GM19372 (cell line): Measurements from ENCODE around the gene VIPR1.
"Not testable (repeated sequence)": the region's sequence is repeated elsewhere in the genome, so short reads cannot be mapped to it uniquely, and the experiment has no call there.

Experiments
- ATAC-seq: cut with Tn5 transposase; IDR thresholded peaks from one replicate; pipeline ENCODE4 v1.9.1; 2021; ENCODE audit warnings: mild to moderate bottlenecking, low read depth, moderate library complexity; ENCODE audit not compliant: unreplicated experiment

The VIPR1 gene

DNA sequence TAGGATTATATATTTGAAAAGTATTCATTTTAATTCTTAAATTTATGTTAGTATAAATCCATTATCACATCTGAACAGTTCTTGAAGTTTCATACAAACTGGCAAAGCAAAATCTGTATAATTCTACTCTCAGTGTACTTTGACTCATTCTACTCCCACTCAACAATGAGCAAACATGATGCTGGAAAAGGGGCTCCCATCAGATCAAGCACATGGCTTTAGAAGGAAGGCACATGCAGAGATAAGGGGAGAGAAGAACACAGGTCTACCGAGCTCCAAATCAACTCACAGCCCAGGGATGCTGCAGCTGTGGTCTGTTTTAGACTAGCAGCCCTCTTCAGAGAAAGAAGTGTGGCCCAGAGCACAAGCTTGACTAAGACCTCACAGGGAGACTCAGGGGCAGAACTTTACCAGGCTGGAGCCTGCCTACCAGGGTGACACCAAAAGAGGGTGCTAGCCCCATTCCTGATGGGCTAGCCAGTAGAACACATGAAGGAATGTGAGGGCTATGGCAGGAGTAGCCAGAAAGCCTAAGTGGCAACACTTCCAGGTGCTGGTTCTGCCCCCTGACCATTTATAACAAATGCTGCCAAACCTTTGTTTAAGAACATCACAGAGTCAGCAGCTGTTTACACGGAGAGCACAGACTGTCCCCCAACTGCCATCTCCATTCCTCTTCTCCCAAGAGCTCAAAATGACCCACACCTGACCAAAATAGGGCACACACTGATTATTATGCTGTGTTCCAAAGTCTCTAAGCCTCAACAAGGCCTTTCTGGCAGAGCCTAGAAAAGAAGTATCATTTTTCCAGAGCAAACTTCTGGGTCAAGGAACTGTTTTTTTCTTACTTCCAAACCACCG, 59.8 kb downstream of the VIPR1 start:
- no peak for ATAC-seq

DNA sequence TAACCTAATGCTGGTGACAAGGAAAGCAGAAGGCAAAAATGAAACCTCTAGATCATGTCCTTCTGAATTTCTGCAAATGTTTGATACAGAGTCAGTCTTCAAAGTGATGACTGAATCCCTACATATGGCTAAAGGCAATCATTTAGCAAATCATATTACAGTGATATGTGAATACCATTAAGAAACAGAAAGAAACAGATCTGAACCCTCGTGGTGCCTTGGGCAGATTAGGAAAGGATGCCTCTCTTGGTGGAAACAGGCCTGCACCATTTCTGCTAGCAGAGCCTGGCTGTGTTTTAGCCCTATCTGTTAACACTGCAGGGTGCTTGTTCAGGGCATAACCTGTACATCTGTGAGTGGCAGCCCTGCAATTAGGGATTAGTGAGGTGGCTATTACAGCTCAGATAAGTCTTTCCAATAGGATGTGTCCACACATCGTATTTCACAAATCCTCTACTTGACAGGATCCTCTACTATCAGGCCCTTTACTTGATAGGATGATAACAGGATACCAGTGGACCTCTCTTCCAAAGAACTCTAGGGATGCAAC, 67.2 kb downstream of the VIPR1 start:
- no peak for ATAC-seq

DNA sequence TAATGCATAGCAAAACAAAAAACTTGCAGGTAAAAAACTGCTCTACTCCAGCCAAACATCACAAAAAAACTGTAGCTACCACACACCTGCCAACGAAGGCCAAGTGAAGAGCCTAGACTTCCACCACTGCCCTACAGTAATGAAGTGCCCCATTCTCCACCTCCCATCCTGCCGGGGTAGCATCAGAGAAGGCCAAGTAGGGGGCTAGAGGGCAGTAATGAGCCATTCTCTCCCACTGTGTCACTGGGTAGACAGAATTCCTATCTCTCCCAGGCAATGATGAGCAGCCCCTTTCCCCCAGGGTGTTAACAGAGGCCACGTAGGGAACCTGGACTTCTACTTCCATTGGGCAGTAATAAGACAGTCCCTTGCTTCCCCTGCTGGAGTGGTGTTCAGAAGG, 69.8 kb downstream of the VIPR1 start:
- ATAC-seq, result no peak

- no peak for ATAC-seq
Measured at GRCh38 chr3:42575137-42575741, 72.8 kb downstream of the VIPR1 start.

GRCh38 chr3:42578054-42578453, 75.6 kb downstream of the VIPR1 start:
- ATAC-seq, result no peak

- not testable (repeated sequence) for ATAC-seq
Measured at GRCh38 chr3:42579346-42579745, 76.9 kb downstream of the VIPR1 start.

DNA sequence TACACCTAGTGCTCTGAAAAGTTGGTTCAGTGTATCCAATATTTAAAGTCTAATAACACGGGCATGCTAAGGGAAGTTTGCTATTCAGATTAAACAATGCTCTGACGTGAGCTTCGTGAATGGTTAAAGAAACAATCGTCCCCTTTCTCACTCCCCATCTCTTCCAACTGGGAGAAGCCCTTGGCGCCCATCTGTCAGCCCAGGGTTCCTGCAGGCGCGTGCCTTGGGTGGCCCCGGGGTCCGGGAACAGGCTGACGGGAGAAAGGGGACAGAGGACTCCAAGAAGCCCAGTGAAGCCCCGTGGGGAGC, 78.9 kb downstream of the VIPR1 start:
- no peak for ATAC-seq

DNA sequence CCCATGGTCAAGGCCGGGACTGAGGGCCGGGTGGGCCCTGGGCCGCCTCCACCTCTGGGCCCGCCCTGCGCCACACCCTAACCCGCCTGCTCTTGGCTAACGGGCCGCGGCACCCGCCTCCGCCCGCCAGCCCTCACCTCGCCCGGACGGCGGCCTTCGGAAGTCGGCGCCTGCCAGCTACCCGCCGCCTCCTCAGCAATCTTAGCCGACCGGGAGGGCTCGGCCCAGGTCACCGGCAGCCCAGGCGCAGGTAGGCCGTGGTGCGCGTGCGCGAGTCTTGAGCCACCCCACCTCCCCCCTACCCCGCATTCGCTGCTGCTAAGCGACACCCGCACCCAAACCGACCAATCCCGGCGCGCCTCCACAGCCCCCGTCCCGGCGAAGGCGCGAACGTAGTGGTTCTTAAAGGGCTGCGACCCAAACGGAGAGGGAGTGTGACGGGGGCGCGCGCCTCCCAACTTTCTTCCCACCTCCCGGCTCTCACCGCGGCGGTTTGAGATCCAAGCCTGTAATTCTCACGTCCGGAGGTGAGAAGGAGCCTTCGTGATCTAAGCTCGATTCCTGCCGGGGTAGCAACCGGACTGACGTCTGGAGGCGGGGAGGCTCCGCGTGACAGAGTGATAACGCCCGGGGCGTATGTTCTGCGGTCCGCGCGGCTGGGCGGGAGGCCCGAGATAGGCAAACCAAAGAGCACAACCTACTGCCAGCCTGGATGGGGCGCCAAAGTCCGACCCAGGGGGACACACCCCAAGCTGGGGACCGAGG, 79.4 kb downstream of the VIPR1 start, which contains the start of gene SEC22C:
Gene SEC22C, minus strand, starts transcription at position 259 of the 765 bp plus-strand sequence. CDS start 12,921 bp downstream, outside the sequence.
- ATAC-seq, result peak; percentile 92

DNA sequence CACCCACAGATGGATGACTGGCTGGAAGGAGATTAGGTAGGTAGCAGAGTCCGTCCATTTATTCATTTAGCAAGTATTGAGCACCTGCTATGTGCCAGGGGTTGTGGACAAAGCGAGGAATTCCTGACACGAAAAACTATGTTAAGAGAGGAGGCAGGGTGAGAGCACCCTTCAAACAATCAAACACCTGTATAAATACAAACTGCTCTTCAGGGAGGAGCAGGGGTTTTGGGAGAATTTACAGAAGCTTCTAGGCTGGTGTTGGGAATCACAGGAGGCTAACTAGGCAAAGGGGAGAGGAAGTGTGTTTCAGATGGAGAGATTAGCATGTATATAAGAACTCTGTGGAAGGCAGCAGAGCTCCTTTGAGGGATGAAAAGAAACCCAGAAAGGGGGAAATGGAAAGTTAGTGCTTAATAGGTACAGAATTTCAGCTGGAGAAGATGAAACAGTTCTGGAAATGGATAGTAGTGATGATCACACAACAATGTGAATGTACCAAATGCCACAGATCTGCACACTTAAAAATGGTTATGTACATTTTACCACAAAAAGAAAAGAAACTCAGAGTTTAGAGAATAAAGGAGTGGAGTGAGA, 80.1 kb downstream of the VIPR1 start:
- ATAC-seq, result no peak
